Ovary (tissue), 10 donors: ENCODE results near the gene VPS18. TPM values are rescaled to one million over a fixed set of nuclear protein-coding genes. Genes with fewer than 3 reads are reported as not detected.

Experiments
- DNase-seq, 5 donors: peaks; one replicate each; pipeline ENCODE4 v3.0.0-alpha.2; 2019 to 2020
- H3K27ac ChIP-seq, 2 donors: fragments of 200-600 bp; one replicate each; pipeline versions ENCODE4 v1.5.1 to v1.8.0; 2019 to 2022
- H3K27me3 ChIP-seq: fragments of 200-600 bp; one replicate; pipeline ENCODE4 v1.8.0; 2022
- H3K36me3 ChIP-seq: fragments of 200-600 bp; sonication (generic); one replicate; pipeline ENCODE4 v1.5.1; 2019
- H3K4me1 ChIP-seq: one replicate; pipeline ENCODE4 v1.8.1; 2013; ENCODE audit warnings: mild to moderate bottlenecking, moderate library complexity; ENCODE audit not compliant: insufficient read depth
- H3K4me3 ChIP-seq: fragments of 200-600 bp; sonication (generic); one replicate; pipeline ENCODE4 v1.5.1; 2017
- H3K9me3 ChIP-seq, 2 donors: fragments of 200-600 bp in 1 of 2; sonication (generic) in 1 of 2; one replicate each; pipeline versions ENCODE4 v1.5.1 to v1.8.1; 2013 to 2019; ENCODE audit warnings: mild to moderate bottlenecking in 1 of 2, moderate library complexity in 1 of 2
- CTCF ChIP-seq, 3 donors: fragments of 450-650 bp in 2 of 3; fragments of 200-600 bp in 1 of 3; IDR thresholded peaks; one replicate each; pipeline versions ENCODE4 v1.5.1 to v1.8.0; 2016 to 2022; ENCODE audit warnings: antibody characterized with exemption in 3 of 3, mild to moderate bottlenecking in 1 of 3
- EP300 ChIP-seq: sonication (generic); formaldehyde crosslinking; IDR thresholded peaks from one replicate; pipeline ENCODE4 v1.6.1; 2017; ENCODE audit warnings: antibody characterized with exemption
- POLR2A ChIP-seq: fragments of 450-650 bp; IDR thresholded peaks from one replicate; pipeline ENCODE4 v1.6.1; 2017; ENCODE audit warnings: antibody characterized with exemption, mild to moderate bottlenecking, moderate library complexity
- WGBS, 3 donors: extraction: QIAGEN DNeasy Blood & Tissue Kit in 1 of 3; methylation state at CpG; one replicate each; pipeline versions ENCODE4 v1.1.5 to v1.1.7; 2013 to 2017; 5-methylcytosine and 5-hydroxymethylcytosine counted together
- intact Hi-C, 4 donors: fragments of 100-400 bp; cut with DNase I; formaldehyde crosslinking; loops; one replicate each; pipeline versions ENCODE4 v1.11.0 to v1.15.1; 2022 to 2023
- long read RNA-seq, 3 donors: library from polyadenylated mRNA in 2 of 3; unstranded in 2 of 3; transcript quantifications; one replicate each; pipeline ENCODE4 v2.0.0 and lab custom pipeline, GENCODE V29; 2021 to 2026
- polyA plus RNA-seq, 2 donors: library from polyadenylated mRNA; stranded (reverse); fragments of 200-250 nt in 1 of 2; fragments of 350-450 nt in 1 of 2; fragmentation: Illumina TruSeq in 1 of 2; extraction: RNeasy Lipid Tissue Mini Kit (QIAGEN cat#74804) in 1 of 2; gene quantifications; one replicate each; pipeline ENCODE4 v1.2.3, GENCODE V29; 2013 to 2014
- total RNA-seq, 7 donors: library from RNA; depleted of rRNA in 2 of 7; stranded (reverse); fragments of >200 nt in 2 of 7; fragmentation: NEBNext Ultra II Directional in 3 of 7; extraction: Animal tissue kit (Norgen Biotek cat#: 25700) in 3 of 7; gene quantifications; one replicate each; pipeline versions ENCODE4 v1.1.0 to v1.2.4, GENCODE V29; 2016 to 2023
- donor health status: DM: no; HTN: no; CAD: no; lungs with moderate emphysema.
- donor health status: DM: no; HTN: no; CAD: no.
- donor health status: Bipolar disorder and iron deficiency.
- donor health status: DM: yes; HTN: yes; CAD: no.
- donor health status: DM: no; HTN: no; CAD: no.
- donor health status: DM: yes; HTN: yes; CAD: no.

VPS18 gene
- total RNA-seq (10 to 100 TPM; 12.3 to 26.3 (median 21.8) TPM), polyA plus RNA-seq (1 to 10 TPM; 8.0 to 8.2 TPM)
- long read RNA-seq, donor 1, transcript VPS18-201 (5 exons, 3,895 nt): major isoform, 34 of 91 reads
- long read RNA-seq, donor 1, transcript VPS18-202 (4 exons, 873 nt): minor isoform, 9 of 91 reads
- long read RNA-seq, donor 1, partial matches to known transcripts: 40 of 91 reads
- long read RNA-seq, donor 1, other reads (novel, unspliced or antisense): 8 of 91 reads
- long read RNA-seq, donor 2, partial matches to known transcripts: 6 of 9 reads
- long read RNA-seq, donor 2, other reads (novel, unspliced or antisense): 0 of 9 reads
- long read RNA-seq, donor 3, transcript VPS18-201 (5 exons, 3,895 nt): major isoform, 55 of 69 reads
- long read RNA-seq, donor 3, partial matches to known transcripts: 9 of 69 reads
- long read RNA-seq, donor 3, other reads (novel, unspliced or antisense): 4 of 69 reads

- peak; percentile 98 to 100 (median 99) for DNase-seq
- H3K4me1 ChIP-seq: peaks cover 5% of the 10 kb centered on the region
- no peaks in the 10 kb centered on the region for H3K9me3 ChIP-seq
- peak within 1 kb of the TSS; percentile 88 for H3K27ac ChIP-seq
- intact Hi-C loops: loop anchor here (5.0 to 10.0 kb wide), 6 partner anchors 37 to 379 kb away; partner anchors contain the start of genes KNL1 (in 1 of the 4) and RAD51 (in 1 of the 4)
- no peaks in the 10 kb centered on the region for H3K36me3 ChIP-seq
- 2 to 3% (median 2%) methylated on average over 55 of the region's 55 CpGs for WGBS, 3 donors
- H3K27me3 ChIP-seq: no peaks in the 10 kb centered on the region
- TF ChIP-seq EP300 (peak; percentile 31), CTCF (IDR thresholded peaks at IDR 0.05) (peak; percentile 92 to 98 (median 96)), POLR2A (peak; percentile 47)
- H3K4me3 ChIP-seq: peak within 1 kb of the TSS; percentile 64
Observed at GRCh38 chr15:40893733-40894680, at the start of gene VPS18. Gene VPS18 (plus strand): TSS chr15:40894450. CDS start chr15:40894769, 319 bp downstream.

GRCh38 chr15:40844696-40845030, 49.6 kb upstream of the VPS18 start:
- peaks cover 2% of the 10 kb centered on the region for H3K27me3 ChIP-seq
- no peaks in the 10 kb centered on the region for H3K36me3 ChIP-seq
- intact Hi-C loops: no loop called here
- H3K27ac ChIP-seq: no peak overlapping the region
- DNase-seq: no peak
- no peak for TF ChIP-seq EP300
- TF ChIP-seq POLR2A: no peak
- TF ChIP-seq CTCF (IDR thresholded peaks at IDR 0.05): no peak
- peak overlapping the region; percentile 42 for H3K4me3 ChIP-seq
- no peaks in the 10 kb centered on the region for H3K4me1 ChIP-seq
- WGBS, 3 donors: 2 to 12% (median 3%) methylated on average over 16 to 28 of the region's 28 CpGs
- H3K9me3 ChIP-seq: no peaks in the 10 kb centered on the region

GRCh38 chr15:40845036-40845435, 49.2 kb upstream of the VPS18 start:
- DNase-seq: no peak
- intact Hi-C loops: no loop called here
- peak overlapping the region; percentile 42 for H3K4me3 ChIP-seq
- H3K27me3 ChIP-seq: peaks cover 2% of the 10 kb centered on the region
- TF ChIP-seq EP300 (no peak), POLR2A (no peak), CTCF (IDR thresholded peaks at IDR 0.05) (no peak)
- H3K9me3 ChIP-seq: no peaks in the 10 kb centered on the region
- no peak overlapping the region for H3K27ac ChIP-seq
- H3K36me3 ChIP-seq: no peaks in the 10 kb centered on the region
- no peaks in the 10 kb centered on the region for H3K4me1 ChIP-seq
- 61 to 67% (median 67%) methylated on average over 12 of the region's 12 CpGs for WGBS, 3 donors

- Histone ChIP-seq H3K9me3 (no peaks in the 10 kb centered on the region), H3K27ac (no peak overlapping the region), H3K4me3 (no peak overlapping the region), H3K27me3 (peaks cover 2% of the 10 kb centered on the region), H3K4me1 (no peaks in the 10 kb centered on the region), H3K36me3 (no peaks in the 10 kb centered on the region)
- WGBS, 3 donors: 70 to 78% (median 73%) methylated on average over 8 of the region's 8 CpGs
- no peak for DNase-seq
- TF ChIP-seq EP300 (no peak), CTCF (IDR thresholded peaks at IDR 0.05) (no peak), POLR2A (no peak)
- intact Hi-C loops: no loop called here
Observed at GRCh38 chr15:40845511-40846284, 48.6 kb upstream of the VPS18 start.
